Measurements from ENCODE around the gene CARS1.

DNA sequence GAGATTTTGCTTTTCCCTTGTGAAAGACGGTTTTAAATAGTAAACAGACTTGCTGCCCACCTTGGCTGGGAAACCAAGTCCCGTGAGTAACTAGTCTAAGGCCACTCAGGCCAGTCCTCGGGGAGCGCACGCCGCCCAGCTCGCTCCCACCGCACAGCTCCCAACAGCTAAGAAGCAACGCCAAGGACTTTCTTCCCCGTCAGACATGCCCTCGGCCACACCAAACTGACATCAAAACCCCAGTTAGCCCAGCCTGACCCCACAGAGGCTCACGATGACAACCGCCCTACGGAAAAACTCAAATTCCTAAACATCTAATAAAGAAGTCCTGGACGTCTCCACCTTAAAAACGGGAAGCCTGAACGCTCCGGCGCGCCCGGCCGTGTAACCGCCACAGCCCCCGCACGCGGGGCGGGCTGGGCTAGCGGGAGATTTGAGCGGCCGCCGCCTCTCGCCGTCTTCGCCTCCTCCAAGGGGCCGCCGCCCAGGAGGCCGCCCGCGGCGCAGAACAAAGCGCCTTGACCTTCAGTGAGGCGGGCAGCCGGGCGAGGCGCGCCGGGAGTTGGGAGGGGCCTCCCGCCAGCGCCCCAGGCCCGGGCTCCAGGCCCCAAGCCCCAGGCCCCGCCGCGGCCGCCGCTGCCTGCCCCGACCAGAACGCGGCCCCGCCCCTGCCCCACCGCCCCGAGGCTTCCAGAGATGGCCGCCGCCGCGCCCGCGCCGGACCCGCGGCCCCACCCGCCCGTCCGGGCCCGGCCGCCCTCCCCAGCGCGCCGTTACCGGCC, 65.6 kb downstream of the CARS1 start:
- TF ChIP-seq ZNF274 (IDR thresholded peaks at IDR 0.05; ENCODE audit: low read depth, low read length): no peak
- no peak for TF ChIP-seq YY1 (IDR thresholded peaks at IDR 0.05; ENCODE audit: insufficient read depth, insufficient read length)
- no peak for TF ChIP-seq SUZ12 (IDR thresholded peaks at IDR 0.05; ENCODE audit: extremely low read depth, insufficient read depth, insufficient read length)

All from NT2/D1 (cell line).